GM18526 (cell line): Measurements from ENCODE around the gene PLA2R1.

ENCODE experiments used
- POLR2A ChIP-seq: IDR thresholded peaks from 3 replicates; pipeline ENCODE4 v1.6.1; 2011; ENCODE audit not compliant: insufficient read length; ENCODE audit errors: extremely low read depth

PLA2R1 gene

DNA sequence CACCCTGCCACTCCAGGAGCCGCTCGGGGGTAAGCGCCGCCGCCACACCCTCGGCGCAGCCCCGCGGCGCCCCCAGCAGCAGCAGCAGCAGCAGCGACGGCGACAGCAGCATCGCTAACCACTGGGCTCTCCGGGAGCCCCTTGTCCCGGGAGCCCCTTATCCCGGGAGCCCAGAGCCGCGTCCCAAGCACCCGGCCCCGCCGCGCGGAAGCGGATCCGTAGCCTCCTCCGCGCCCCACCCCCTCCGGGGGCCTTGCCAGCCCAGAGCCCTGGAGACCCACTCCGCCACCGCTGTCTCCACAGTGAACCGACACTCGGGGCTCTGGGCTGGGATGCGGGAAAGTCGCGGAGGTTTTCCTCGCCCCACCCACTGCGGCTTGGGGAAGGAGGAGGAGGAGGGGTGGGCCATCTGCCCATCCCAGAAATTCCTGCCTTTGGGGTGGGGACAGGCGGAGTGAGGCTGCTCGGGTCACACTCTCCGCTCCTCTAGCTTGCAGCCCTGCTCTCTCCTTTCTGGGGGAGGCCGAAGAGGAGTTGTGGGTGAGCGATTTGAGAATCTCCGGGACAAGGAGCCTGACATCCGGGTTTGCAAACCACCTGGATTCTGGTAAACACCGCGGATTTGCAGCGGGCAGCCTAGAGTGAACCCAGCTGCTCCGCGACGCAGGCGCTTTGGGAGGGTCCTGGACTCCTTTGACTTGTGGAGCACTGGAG lies at the start of gene PLA2R1:
PLA2R1 (minus strand) TSS at position 324 of the 714 bp plus-strand sequence; CDS start at position 112, 212 bp downstream.
- no peak for TF ChIP-seq POLR2A

GRCh38 chr2:160110674-160111239 lies 48.3 kb upstream of the PLA2R1 start:
- TF ChIP-seq POLR2A, result no peak

- no peak for TF ChIP-seq POLR2A
These were observed 47.7 kb upstream of the PLA2R1 start for GRCh38 chr2:160109939-160110673.

DNA sequence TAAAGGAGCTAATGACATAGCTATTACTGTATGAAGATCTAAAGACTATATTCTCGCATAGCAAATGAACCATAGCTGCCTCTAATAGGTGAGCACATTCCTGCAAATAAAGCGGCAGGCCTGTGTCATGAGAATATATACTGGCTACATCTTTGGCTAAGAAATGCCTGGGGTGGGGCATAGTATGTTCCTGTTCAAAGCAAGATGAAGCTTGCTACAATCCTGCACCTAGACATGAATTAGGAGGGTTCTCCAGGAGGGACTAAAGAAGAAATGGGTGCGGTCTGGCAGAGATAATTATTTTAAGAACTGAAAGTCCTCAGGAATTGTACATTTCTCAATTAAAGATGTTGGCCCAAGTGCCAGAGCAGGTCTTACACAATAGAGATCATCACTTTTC lies 46.8 kb upstream of the PLA2R1 start:
- TF ChIP-seq POLR2A, result no peak

GRCh38 chr2:160108646-160109045 lies 46.2 kb upstream of the PLA2R1 start:
- TF ChIP-seq POLR2A, result no peak

DNA sequence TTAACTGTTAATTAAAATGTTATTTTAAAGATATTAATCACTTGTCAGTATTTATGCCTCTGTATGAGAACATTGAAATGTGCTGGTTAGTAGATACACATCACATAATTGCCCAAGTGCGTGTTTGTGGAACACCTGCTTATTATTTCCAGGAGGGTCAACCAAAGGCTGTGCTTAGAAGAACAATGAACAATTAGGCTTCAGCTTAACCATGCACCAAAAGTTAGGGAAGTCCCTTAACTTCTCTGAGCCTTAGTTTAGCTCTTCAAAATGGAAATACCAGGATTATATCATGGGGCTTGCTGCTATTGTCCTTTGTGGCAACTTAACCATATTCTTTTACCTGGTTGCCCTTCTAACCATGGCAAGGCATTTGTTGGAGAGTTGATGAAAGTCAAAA lies 43.0 kb upstream of the PLA2R1 start:
- no peak for TF ChIP-seq POLR2A

- no peak for TF ChIP-seq POLR2A
These were observed 41.7 kb upstream of the PLA2R1 start for GRCh38 chr2:160104115-160104514.

DNA sequence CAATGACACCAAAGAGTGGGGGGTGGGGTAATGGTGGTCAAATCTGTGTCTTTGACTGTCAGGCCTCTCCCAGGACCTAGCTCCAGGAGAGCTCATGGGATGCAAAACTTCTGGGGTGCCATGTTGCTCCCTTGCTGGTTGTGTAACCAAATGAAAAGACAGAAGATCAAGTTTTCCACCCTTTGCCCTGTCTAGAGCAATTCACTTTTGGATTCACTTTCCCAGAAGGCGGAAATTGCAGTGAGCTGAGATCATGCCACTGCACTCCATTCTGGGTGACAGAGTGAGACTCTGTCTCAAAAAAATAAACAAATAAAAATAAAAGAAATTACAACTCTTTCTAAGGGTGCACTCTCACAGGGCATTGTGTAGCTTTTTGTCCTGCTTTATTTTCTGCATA lies 34.9 kb upstream of the PLA2R1 start:
- no peak for TF ChIP-seq POLR2A

DNA sequence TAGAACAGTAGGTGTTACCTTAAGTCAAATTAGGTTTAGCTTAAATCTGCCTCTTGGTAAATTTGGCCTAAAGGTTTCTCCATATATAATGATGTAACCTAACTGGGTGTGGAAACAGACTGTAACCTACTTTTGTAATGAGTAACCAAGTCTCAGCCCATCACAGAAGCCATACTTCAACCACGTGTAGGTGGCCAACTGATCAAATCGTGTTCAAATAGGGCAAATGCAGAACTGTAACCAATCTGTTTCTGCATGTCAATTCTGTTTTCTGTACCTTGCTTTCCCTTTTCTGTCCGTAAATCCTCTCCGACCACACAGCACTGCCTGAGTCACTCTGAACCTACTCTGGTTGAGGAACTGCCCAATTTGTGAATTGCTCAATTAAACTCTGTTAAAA lies 34.0 kb upstream of the PLA2R1 start:
- no peak for TF ChIP-seq POLR2A

DNA sequence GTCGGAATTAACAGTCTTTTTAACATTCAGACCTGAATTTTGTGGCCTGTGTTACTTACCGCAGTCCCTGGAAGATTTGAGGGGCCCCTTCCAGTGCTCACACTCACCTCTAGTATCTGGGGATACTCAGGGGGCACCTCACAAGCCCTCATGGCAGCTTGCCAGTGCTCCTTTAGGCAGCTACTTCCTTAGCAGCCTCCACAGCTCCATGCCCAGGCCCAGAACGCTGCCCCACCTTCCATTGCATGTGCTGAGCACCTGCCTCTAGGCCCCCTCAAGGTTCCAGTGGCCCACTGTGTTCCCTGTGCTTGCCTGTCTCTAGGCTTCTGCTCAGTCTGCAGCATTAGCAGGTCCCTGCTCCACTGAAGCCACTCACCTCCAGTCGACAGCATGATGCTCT lies 30.0 kb upstream of the PLA2R1 start:
- TF ChIP-seq POLR2A, result no peak

GRCh38 chr2:160091381-160091780 lies 29.0 kb upstream of the PLA2R1 start:
- no peak for TF ChIP-seq POLR2A

- no peak for TF ChIP-seq POLR2A
These were observed 25.7 kb upstream of the PLA2R1 start for GRCh38 chr2:160087854-160088745.

DNA sequence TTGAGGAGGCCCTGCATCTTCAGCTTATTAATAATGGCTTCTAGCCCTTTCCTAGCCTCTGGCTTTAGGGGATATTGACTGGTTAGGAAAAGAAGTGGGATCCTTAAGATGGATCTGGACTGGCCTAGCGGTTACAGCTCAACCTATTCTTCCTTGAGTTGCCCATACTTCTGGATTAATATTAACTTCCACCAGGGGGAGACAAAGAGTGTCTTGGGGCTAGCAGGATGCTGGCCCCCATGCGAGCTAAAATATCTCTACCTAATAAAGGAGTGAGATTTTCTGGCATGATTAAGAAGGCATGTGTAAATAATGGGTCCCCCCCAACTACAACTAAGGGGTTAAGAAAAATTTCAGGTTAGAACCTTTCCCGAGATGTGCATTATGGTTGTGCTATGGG lies 23.2 kb upstream of the PLA2R1 start:
- TF ChIP-seq POLR2A, result no peak

GRCh38 chr2:160077912-160078810 lies 15.7 kb upstream of the PLA2R1 start:
- TF ChIP-seq POLR2A, result no peak

- TF ChIP-seq POLR2A, result no peak
These were observed 14.5 kb upstream of the PLA2R1 start for GRCh38 chr2:160076914-160077313.

- no peak for TF ChIP-seq POLR2A
These were observed 13.8 kb upstream of the PLA2R1 start for GRCh38 chr2:160076241-160076640.
